Suprapubic skin (tissue), 4 donors: ENCODE results near the gene ANK2. TPM values are rescaled to one million over a fixed set of nuclear protein-coding genes. Genes with fewer than 3 reads are reported as not detected.

Experiments used
- DNase-seq, 2 donors: peaks; one replicate each; pipeline ENCODE4 v3.0.0-alpha.2; 2019; ENCODE audit warnings: low spot score in 2 of 2
- H3K27ac ChIP-seq: fragments of 200-600 bp; sonication (generic); one replicate; pipeline ENCODE4 v1.5.1; 2019
- H3K27me3 ChIP-seq: fragments of 200-600 bp; sonication (generic); one replicate; pipeline ENCODE4 v1.5.1; 2019
- H3K36me3 ChIP-seq: fragments of 200-600 bp; sonication (generic); one replicate; pipeline ENCODE4 v1.5.1; 2019
- H3K4me1 ChIP-seq: fragments of 200-600 bp; sonication (generic); one replicate; pipeline ENCODE4 v1.5.1; 2019
- H3K4me3 ChIP-seq: fragments of 200-600 bp; sonication (generic); one replicate; pipeline ENCODE4 v1.5.1; 2019; ENCODE audit warnings: mild to moderate bottlenecking
- H3K9me3 ChIP-seq: fragments of 200-600 bp; sonication (generic); one replicate; pipeline ENCODE4 v1.5.1; 2019
- EP300 ChIP-seq: sonication (generic); formaldehyde crosslinking; IDR thresholded peaks from one replicate; pipeline ENCODE4 v1.6.1; 2017; ENCODE audit warnings: antibody characterized with exemption
- POLR2A ChIP-seq, 2 donors: fragments of 450-650 bp; IDR thresholded peaks; one replicate each; pipeline ENCODE4 v1.6.1; 2017; ENCODE audit warnings: antibody characterized with exemption in 2 of 2, mild to moderate bottlenecking in 2 of 2, moderate library complexity in 2 of 2
- POLR2AphosphoS5 ChIP-seq, 3 donors: sonication (generic); formaldehyde crosslinking; IDR thresholded peaks; one replicate each; pipeline ENCODE4 v1.6.1; 2017; ENCODE audit warnings: antibody characterized with exemption in 3 of 3
- WGBS: methylation state at CpG from one replicate; pipeline ENCODE4 v1.1.5; 2018; 5-methylcytosine and 5-hydroxymethylcytosine counted together
- total RNA-seq, 4 donors: library from RNA; depleted of rRNA; stranded (reverse); fragments of >200 nt; gene quantifications; one replicate each; pipeline ENCODE4 v1.1.0, GENCODE V29; 2016
- TF ChIP-seq, protein P1 (sequence below), 2 donors: fragments of 200-600 bp in 1 of 2; fragments of 450-650 bp in 1 of 2; sonication (generic) in 1 of 2; IDR thresholded peaks; one replicate each; pipeline ENCODE4 v1.5.1; 2016 to 2019; ENCODE audit warnings: antibody characterized with exemption in 2 of 2, mild to moderate bottlenecking in 1 of 2, moderate library complexity in 1 of 2

Gene ANK2
- total RNA-seq, 4 donors from 2014 or later: 7.7 to 15.2 (median 11.2) TPM

DNA sequence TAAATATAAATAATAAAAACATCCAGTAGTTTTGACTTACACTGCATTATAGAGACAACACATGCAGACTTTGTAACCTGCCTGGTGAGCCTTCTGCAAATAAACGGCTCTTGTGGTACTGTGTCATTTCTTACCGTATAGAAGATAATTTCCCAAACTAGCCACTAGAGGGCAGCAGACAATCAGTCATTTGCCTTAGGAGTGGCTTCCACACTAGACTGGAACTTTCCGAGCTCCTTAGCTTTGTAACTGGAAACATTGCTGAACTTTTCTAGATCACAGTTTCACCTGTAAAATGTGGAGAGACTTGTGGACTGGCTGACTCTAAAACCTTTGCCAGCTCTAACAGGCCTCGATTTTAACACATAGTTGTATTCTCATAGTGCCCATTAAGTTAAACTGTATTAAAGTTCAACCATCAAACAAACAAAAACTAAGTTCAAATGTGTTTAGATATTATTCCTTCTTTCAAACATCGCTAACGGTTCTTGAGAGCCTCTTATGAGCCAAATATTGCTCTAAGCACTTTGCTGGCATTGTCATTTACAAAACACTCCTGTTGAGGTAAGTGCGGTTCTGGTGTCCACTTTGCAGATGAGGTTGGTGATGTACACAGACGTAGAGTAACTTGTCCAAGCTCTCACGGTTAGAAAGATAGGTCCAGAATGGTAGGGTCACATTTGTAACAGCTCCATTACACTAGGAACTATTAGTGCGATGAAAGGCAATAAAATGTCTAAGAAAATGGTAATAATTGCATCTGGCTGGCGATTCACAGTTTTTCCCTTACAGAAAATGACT, 345.5 kb downstream of the ANK2 start:
- Histone ChIP-seq H3K27me3 (no peaks in the 10 kb centered on the region), H3K36me3 (no peaks in the 10 kb centered on the region), H3K4me1 (peaks cover 5% of the 10 kb centered on the region), H3K4me3 (no peak overlapping the region), H3K9me3 (no peaks in the 10 kb centered on the region), H3K27ac (no peak overlapping the region)
- TF ChIP-seq POLR2A (IDR thresholded peaks at IDR 0.05) (no peak), EP300 (no peak), POLR2AphosphoS5 (IDR thresholded peaks at IDR 0.05) (no peak)
- TF ChIP-seq, protein P1, sequence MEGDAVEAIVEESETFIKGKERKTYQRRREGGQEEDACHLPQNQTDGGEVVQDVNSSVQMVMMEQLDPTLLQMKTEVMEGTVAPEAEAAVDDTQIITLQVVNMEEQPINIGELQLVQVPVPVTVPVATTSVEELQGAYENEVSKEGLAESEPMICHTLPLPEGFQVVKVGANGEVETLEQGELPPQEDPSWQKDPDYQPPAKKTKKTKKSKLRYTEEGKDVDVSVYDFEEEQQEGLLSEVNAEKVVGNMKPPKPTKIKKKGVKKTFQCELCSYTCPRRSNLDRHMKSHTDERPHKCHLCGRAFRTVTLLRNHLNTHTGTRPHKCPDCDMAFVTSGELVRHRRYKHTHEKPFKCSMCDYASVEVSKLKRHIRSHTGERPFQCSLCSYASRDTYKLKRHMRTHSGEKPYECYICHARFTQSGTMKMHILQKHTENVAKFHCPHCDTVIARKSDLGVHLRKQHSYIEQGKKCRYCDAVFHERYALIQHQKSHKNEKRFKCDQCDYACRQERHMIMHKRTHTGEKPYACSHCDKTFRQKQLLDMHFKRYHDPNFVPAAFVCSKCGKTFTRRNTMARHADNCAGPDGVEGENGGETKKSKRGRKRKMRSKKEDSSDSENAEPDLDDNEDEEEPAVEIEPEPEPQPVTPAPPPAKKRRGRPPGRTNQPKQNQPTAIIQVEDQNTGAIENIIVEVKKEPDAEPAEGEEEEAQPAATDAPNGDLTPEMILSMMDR (IDR thresholded peaks at IDR 0.05): peak; percentile 60 to 94
- 54% methylated on average over 11 of the region's 11 CpGs for WGBS
- DNase-seq: no peak

- Histone ChIP-seq H3K36me3 (no peaks in the 10 kb centered on the region), H3K4me3 (no peak overlapping the region), H3K27ac (no peak overlapping the region), H3K4me1 (peaks cover 5% of the 10 kb centered on the region), H3K27me3 (no peaks in the 10 kb centered on the region), H3K9me3 (no peaks in the 10 kb centered on the region)
- no peak for DNase-seq
- 45% methylated on average over 5 of the region's 5 CpGs for WGBS
- TF ChIP-seq EP300 (no peak), POLR2AphosphoS5 (IDR thresholded peaks at IDR 0.05) (no peak), POLR2A (IDR thresholded peaks at IDR 0.05) (no peak)
- TF ChIP-seq, protein P1 (IDR thresholded peaks at IDR 0.05): no peak
Measured at GRCh38 chr4:113397114-113397701, 347.8 kb downstream of the ANK2 start.

DNA sequence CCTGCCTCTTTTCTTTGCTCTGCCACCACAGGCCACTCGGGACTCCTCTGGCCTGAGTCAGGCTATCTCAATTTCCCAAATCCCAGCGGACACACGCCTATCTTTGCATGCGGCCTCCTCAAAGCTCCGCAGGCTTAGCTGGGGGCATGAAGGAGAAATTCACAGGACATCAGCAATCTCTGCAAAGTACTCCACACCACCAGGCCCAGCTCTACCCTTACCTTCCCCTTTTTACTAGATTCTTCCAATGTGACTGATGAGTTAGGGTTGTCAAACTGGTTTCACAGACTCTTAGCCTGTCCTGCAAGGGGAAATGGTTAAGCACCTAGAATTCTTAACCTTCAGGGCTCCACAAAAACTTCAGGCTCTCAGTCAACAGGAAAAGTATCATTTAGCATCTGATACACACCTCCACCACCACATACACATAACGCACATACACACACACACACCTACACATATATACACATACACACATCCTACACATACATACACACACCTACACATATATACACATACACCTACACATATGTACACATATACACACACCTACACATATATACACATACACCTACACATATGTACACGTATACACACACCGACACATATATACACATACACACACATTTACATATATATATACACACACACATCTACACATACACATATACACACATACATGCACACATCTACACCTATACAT, 349.1 kb downstream of the ANK2 start:
- no peaks in the 10 kb centered on the region for H3K36me3 ChIP-seq
- TF ChIP-seq, protein P1 (IDR thresholded peaks at IDR 0.05): no peak
- TF ChIP-seq EP300: no peak
- TF ChIP-seq POLR2A (IDR thresholded peaks at IDR 0.05): no peak
- no peak for TF ChIP-seq POLR2AphosphoS5 (IDR thresholded peaks at IDR 0.05)
- no peak for DNase-seq
- H3K9me3 ChIP-seq: no peaks in the 10 kb centered on the region
- peaks cover 5% of the 10 kb centered on the region for H3K4me1 ChIP-seq
- WGBS: 97% methylated on average over 8 of the region's 8 CpGs
- no peaks in the 10 kb centered on the region for H3K27me3 ChIP-seq
- H3K4me3 ChIP-seq: no peak overlapping the region
- no peak overlapping the region for H3K27ac ChIP-seq

DNA sequence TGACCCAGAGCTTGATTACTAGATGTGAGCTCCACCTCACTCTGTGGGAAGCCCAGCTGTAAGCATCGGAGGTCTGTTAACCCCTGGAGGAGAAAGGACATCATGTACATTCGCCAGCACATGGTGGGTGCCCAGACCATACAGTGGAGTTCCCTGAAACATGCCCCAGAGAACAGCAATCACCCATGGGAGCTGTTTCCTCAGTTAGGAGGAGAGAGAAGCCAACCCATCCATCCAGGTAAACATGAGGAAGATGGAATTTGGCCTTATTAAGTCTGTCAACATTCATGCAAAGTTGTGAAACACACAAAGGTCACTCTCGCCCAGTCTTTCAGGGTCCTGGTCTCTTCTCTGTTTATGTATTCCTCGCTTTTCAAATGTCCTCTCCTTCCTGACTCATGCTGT, 354.7 kb downstream of the ANK2 start:
- Histone ChIP-seq H3K4me1 (no peaks in the 10 kb centered on the region), H3K27ac (no peak overlapping the region), H3K4me3 (no peak overlapping the region), H3K27me3 (no peaks in the 10 kb centered on the region), H3K36me3 (no peaks in the 10 kb centered on the region), H3K9me3 (no peaks in the 10 kb centered on the region)
- TF ChIP-seq, protein P1 (IDR thresholded peaks at IDR 0.05): no peak
- TF ChIP-seq POLR2A (IDR thresholded peaks at IDR 0.05) (no peak), EP300 (no peak), POLR2AphosphoS5 (IDR thresholded peaks at IDR 0.05) (no peak)
- WGBS: 91% methylated on average over 4 of the region's 4 CpGs
- no peak for DNase-seq

GRCh38 chr4:113404841-113405240, 355.4 kb downstream of the ANK2 start:
- TF ChIP-seq, protein P1 (IDR thresholded peaks at IDR 0.05): no peak
- no peak for TF ChIP-seq POLR2AphosphoS5 (IDR thresholded peaks at IDR 0.05)
- no peak for TF ChIP-seq POLR2A (IDR thresholded peaks at IDR 0.05)
- TF ChIP-seq EP300: no peak
- H3K4me3 ChIP-seq: no peak overlapping the region
- H3K9me3 ChIP-seq: no peaks in the 10 kb centered on the region
- no peak overlapping the region for H3K27ac ChIP-seq
- DNase-seq: no peak
- no peaks in the 10 kb centered on the region for H3K36me3 ChIP-seq
- no peaks in the 10 kb centered on the region for H3K4me1 ChIP-seq
- H3K27me3 ChIP-seq: no peaks in the 10 kb centered on the region
- 13% methylated on average over 2 of the region's 2 CpGs for WGBS
